NCI-H526 (cell line): ENCODE data around the gene TSC22D2.
"Not testable (repeated sequence)": the region's sequence is repeated elsewhere in the genome, so short reads cannot be mapped to it uniquely, and the experiment has no call there.

ENCODE experiments used
- DNase-seq, 2 experiments: peaks; one replicate each; lab custom pipeline; 2025; lab: John Stamatoyannopoulos, UW

The TSC22D2 gene

DNA sequence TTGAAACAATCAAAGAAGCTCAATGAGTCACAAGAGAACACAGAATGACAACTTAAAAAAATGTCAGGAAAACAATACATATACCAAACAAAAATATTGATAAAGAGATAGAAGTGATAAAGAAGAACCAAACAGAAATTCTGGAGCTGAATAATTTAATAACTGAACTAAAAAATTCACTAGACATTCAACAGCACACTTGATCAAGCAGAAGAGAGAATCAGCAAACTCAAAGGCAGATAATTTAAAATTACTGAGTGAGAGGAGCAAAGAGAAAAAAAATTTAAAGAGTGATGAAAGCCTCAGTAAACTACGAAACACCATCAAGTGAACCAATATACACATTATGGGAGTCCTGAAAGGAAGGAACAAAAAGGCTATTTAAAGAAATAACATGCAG, 76.3 kb downstream of the TSC22D2 start:
- no peak for DNase-seq

DNA sequence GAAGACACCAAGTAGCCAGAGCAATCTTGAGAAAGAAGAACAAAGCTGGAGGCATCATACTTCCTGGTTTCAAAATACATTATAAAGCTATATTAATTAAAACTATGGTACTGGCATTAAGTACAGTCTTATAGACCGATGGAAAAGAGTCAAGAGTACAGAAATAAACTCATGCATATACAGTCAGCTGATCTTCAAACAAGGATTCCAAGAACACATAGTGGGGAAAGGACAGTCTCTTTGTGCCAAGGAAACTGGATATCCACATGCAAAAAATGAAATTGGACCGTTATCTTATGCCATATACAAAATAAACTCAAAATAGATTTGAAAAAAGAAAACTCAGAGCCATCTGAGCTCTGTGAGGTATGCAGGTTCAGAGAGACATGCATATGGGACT, 80.8 kb downstream of the TSC22D2 start:
- no peak for DNase-seq

DNA sequence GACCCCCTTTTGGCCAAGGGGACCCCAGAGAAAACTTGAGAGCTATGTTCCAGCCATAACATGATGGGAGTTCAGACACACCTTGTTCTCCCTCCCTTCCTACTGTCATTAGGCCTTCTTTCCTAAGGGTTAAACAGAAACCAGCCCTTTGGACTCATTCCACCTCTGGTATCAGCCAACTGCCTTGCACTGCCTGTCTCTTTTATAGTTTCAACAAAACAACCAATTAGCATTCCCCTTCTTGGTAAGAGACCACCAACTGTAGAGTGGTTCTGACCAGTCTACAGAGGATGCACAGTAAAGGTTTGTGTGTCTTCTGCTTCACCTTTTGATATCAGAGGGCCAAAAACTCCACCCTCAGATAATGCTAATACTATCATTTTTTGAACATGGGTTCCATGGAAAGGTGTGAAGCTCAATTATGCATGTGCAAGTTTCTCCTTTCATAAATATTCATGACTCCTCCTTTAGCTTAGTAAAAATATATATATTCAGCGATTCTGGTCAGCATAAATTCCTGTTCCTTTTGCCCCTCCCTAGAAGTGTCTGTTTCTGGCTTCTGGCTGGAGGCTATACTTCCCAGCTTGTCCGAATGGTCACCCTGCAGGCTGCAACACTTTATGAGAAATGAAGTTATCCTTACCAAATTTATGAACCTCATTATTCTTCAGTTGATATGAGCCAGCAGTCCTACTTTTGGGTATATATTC, 82.3 kb downstream of the TSC22D2 start:
- no peak for DNase-seq

DNA sequence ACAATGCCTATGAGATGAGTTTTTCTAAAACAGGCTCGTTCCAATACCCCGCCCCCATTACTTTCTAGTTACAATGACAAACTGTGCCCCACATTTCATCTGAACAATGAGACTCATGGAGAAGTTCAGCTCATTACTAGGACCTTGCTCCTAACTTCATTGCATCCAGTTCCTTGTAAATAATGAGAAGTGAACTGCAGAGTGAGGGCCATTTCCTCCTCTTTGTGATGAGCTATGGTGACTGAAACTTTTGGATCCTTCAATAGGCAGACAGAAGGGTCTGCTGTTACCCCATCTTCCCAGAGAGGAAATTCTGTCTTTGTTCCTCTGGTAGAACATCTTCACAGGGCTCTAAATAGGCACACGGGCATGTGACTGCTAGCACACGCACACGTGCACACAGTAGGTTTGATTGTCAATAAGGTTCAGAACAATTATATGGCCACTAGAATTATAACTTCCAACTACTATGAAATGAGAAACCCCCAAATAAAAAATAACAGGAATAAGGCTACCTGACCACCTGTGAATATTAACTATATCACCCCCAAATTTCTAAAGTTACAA, 86.4 kb downstream of the TSC22D2 start:
- no peak for DNase-seq

DNA sequence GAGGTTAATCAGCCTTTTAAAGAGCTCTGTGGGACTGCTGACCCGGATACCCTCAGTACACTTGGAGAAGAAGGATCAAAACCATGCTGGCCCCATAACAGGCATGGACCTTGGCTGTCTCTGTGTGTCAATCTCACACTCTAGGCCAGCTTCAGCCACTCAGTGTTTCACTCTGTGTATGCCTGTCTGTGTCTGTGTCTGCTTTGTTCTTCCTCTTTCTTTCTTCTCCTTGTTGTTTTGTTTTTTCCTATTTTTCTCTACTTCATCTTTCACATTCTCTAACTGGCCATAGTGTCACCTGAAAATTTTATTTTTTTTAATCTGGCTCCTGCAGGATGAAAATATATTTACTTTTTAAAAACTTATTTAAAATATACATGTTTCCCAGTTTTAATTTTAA, 87.1 kb downstream of the TSC22D2 start:
- DNase-seq: peak in 1 of 2 experiments; percentile 19

DNA sequence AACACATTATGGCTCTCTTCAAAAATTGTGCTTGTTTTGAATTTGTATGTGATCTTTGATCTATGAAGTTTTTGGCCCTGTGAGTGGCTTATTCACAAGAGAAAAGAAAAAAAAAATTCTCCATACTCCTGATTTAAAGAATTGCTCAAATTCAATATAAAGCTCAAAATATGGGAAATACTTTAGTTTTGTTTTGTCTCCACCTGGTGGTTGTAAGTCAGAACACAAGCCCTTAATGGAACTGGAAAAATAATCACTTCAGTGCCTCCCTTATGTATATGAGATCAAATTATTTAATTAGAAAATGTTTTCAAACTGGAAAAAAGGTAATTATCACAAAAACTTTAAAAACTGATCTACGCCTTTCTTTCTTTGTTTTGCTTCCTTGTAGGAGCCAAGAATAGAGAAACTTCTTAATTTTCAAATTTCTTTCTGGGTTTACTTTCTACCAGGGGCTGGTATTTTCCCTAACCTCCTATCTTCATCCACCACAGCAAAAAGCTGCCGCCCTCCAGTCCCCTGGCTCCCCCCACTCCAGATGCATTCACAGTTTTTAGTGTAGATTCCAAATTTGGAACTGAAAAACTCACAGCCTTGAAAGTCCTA, 87.6 kb downstream of the TSC22D2 start:
- DNase-seq: peak; percentile 31 to 75

DNA sequence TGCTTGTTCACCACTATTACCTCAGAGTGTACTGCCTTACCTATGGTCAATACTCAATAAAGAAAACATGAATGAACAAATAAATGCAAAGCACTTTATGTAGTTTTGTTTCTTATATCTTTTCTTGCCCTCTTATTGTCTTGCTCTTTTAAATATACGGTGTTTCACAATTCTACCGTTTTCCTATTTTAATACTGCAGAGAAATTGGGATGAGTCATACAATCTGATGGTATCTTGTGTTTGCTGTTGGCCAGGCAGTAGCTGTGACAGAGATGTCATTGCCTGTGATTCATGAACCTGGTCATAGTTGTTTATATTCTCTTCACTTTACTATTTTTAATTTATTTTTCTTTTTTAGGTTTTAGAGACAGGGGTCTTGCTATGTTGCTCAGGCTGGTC, 89.9 kb downstream of the TSC22D2 start:
- DNase-seq: no peak

DNA sequence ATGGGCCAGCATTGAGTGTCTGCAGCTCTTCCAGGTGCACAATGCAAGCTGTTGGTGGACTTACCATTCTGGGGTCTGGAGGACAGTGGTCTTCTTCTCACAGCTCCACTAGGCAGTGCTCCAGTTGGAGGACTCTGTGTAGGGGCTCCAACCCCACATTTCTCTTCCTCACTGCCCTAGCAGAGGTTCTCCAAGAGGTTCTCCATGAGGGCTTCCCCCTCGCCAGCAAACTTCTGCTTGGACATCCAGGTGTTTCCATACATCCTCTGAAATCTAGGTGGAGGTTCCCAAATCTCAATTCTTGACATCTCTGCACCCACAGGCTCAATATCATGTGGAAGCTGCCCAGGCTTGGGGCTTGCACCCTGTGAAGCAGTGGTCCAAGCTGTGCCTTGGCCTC, 92.9 kb downstream of the TSC22D2 start:
- not testable (repeated sequence) for DNase-seq

DNA sequence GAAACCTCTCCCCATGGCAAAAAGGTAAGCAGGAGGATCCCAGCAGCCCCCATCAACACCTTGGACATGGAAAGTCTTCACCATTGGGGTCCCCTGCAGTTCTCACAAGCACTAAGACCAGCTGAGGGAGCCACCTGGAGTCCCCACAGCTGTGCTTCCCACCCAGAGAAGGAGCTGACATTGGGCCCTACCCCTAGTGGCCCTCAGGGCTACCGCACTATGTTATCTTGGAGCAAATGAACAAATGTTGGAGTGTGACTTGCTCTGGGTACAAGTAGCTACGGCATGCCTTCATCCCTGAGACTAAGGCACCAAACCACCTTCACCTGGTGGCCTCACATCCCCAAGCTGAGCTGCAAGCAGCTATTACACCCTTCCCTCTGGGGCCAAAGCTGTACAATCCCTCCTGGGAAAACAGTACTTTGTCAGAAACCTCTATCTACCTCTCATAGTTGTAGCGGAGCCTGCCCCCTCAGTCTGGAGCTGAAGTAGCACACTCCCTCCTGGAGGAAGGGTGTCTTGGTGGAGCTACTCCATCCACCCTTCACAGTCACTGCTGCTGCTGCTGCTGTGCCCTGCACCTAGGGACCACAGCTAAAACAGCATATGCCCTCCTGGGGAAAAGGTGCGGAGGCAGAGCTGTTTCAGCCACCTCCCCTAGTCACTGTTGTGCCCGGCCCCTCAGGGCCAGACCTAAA, 95.5 kb downstream of the TSC22D2 start:
- DNase-seq: peak in 1 of 2 experiments; percentile 20

DNA sequence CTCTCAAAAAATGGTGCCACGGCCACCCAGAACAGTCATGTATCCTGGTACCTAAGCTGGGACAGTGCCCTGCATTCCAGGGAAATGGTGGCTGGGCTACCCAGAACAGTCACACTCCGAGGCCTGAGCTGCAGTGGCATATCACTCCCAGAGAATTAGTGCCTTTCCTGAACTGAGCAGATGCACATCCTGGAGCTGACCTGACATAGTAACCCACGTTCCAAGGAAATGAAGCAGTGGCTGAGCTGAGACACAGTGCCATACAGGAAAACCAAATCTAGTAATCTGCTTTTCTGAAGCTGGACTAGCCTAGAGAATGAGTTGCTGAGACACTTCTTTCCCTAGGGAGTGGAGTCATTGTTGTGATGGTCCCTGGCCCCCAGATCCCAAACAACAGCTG, 96.4 kb downstream of the TSC22D2 start:
- no peak for DNase-seq

DNA sequence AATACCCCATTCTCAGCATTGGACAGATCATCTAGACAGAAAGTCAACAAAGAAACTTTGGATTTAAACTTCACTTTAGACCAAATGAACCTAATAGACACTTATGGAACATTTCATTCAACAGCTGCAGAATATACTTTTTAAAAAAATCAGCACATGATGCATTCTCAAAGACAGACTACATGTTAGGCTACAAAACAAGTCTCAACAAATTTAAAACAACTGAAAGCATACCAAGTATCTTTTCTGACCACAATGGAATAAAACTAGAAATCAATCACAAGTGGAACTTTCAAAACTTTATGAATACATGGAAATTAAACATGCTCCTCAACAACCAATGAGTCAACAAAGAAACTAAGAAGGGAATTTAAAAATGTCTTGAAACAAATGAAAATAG, 100.3 kb downstream of the TSC22D2 start:
- DNase-seq: no peak

DNA sequence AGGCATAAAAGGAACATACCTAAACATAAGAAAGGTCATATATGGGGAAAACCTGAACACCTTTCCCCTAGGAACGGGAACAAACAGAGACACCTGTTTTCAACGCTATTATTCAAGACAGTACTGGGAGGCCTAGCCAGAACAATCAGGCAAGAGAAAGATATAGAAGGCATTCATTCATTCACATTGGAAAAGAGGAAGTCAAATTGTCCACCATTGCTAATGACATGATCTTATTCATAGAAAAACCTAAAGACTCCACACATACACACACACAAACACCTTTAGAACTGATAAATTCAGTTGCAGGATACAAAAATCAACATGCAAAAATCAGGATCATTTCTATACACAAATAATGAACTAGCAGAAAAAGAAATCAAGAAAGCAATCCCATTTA, 101.7 kb downstream of the TSC22D2 start:
- DNase-seq: no peak

DNA sequence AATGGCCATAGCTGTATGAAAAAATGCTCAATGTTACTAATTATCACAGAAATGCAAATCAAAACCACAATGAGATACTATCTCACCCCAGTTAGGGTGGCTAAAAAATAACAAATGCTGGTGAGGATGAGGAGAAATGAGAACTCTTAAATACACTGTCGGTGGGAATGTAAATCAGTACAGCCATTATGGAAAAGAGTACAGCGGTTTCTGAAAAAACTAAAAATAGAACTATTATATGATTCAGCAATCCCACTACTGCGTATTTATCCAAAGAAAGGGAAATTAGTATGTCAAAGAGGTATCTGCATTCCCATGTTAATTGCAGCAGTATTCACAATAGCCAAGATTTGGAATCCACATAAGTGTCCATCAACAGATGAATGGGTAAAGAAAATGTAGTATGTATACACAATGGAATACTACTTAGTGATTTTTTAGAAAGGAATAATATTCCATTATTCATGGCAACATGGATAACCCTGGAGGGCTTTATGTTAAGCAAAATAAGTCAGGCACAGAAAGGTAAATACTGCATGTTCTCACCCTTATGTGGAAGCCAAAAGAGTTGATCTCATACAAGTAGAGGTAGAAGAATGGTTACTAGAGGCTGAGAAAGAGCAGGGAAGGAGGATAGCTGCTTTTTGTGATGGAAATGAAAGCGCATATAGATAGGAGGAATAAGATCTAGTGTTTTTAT, 103.2 kb downstream of the TSC22D2 start:
- DNase-seq: peak; percentile 80 to 90

DNA sequence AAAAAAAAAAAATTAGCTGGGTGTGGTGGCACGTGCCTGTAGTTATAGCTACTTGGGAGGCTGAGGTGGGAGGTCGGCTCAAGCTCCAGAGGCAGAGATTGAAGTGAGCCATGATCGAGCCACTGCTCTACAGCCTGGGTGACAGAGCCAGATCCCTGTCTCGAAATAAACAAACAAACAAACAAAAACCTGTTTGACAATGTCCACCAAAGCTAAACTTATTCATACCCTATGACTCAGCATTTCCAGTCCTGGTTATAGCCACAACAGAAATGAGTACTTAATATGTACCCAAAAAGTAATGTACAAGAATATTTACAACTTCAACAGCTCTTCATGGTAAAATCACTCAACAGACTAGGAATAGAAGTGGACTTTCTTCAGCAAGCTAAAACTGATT, 107.1 kb downstream of the TSC22D2 start:
- no peak for DNase-seq
